Gastroesophageal sphincter (tissue), 3 donors: ENCODE measurements around the gene MVB12B.

Source experiments
- EP300 ChIP-seq: sonication (generic); formaldehyde crosslinking; IDR thresholded peaks from one replicate; pipeline ENCODE4 v1.6.1; 2017; ENCODE audit warnings: antibody characterized with exemption, mild to moderate bottlenecking
- POLR2A ChIP-seq, 2 donors: fragments of 450-650 bp; IDR thresholded peaks; one replicate each; pipeline ENCODE4 v1.6.1; 2017; ENCODE audit warnings: antibody characterized with exemption in 2 of 2, mild to moderate bottlenecking in 2 of 2, moderate library complexity in 1 of 2
- POLR2AphosphoS5 ChIP-seq: sonication (generic); formaldehyde crosslinking; IDR thresholded peaks from one replicate; pipeline ENCODE4 v1.6.1; 2017; ENCODE audit warnings: antibody characterized with exemption
- TF ChIP-seq, protein P1 (sequence below), 4 experiments: fragments of 200-600 bp in 2 of 4; fragments of 450-650 bp in 2 of 4; sonication (generic) in 1 of 4; IDR thresholded peaks; one replicate each; pipeline ENCODE4 v1.5.1; 2017 to 2019; ENCODE audit warnings: antibody characterized with exemption in 4 of 4, mild to moderate bottlenecking in 2 of 4, moderate library complexity in 2 of 4

DNA sequence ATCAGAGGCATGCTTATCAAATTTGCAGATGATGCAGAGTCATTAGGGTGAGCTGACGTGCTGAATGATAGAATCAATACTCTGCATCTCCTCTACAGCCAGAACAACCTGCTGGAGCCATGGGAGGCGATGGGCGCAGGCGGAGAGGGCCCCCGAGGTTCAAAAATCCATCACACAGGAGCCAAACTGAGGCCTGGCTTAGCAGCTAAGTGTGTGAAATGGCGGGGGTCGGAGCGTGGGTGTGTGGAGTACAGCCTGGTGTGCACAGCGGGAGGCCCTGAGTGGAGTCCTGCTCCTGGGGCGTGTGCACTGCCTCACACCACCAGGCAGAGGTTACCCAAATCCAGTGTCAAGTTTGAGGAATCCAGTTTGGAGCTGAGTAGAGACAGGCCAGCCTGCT is 73.2 kb downstream of the MVB12B start:
- TF ChIP-seq, protein P1, sequence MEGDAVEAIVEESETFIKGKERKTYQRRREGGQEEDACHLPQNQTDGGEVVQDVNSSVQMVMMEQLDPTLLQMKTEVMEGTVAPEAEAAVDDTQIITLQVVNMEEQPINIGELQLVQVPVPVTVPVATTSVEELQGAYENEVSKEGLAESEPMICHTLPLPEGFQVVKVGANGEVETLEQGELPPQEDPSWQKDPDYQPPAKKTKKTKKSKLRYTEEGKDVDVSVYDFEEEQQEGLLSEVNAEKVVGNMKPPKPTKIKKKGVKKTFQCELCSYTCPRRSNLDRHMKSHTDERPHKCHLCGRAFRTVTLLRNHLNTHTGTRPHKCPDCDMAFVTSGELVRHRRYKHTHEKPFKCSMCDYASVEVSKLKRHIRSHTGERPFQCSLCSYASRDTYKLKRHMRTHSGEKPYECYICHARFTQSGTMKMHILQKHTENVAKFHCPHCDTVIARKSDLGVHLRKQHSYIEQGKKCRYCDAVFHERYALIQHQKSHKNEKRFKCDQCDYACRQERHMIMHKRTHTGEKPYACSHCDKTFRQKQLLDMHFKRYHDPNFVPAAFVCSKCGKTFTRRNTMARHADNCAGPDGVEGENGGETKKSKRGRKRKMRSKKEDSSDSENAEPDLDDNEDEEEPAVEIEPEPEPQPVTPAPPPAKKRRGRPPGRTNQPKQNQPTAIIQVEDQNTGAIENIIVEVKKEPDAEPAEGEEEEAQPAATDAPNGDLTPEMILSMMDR (IDR thresholded peaks at IDR 0.05): no peak
- TF ChIP-seq EP300 (no peak), POLR2A (IDR thresholded peaks at IDR 0.05) (no peak), POLR2AphosphoS5 (no peak)
